ENCODE measurements around the gene SPNS3.

The SPNS3 gene

GRCh38 chr17:4534515-4534914 lies 100.8 kb downstream of the SPNS3 start:
- H3K27ac ChIP-seq, result no peak overlapping the region
- peaks cover 0 to 19% (median 11%) of the 10 kb centered on the region in 3 donors for H3K36me3 ChIP-seq
- TF ChIP-seq, protein P1, sequence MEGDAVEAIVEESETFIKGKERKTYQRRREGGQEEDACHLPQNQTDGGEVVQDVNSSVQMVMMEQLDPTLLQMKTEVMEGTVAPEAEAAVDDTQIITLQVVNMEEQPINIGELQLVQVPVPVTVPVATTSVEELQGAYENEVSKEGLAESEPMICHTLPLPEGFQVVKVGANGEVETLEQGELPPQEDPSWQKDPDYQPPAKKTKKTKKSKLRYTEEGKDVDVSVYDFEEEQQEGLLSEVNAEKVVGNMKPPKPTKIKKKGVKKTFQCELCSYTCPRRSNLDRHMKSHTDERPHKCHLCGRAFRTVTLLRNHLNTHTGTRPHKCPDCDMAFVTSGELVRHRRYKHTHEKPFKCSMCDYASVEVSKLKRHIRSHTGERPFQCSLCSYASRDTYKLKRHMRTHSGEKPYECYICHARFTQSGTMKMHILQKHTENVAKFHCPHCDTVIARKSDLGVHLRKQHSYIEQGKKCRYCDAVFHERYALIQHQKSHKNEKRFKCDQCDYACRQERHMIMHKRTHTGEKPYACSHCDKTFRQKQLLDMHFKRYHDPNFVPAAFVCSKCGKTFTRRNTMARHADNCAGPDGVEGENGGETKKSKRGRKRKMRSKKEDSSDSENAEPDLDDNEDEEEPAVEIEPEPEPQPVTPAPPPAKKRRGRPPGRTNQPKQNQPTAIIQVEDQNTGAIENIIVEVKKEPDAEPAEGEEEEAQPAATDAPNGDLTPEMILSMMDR (IDR thresholded peaks at IDR 0.05), result no peak
- no peak for DNase-seq
- intact Hi-C loops (cut with DNase I; ENCODE audit: low total_unique reads), result loop anchor here (5.0 kb wide), 1 partner anchor 692 kb away; no protein-coding TSS in a partner anchor
- peaks cover 0 to 6% of the 10 kb centered on the region in 2 donors for H3K27me3 ChIP-seq
- peaks cover 10 to 50% (median 32%) of the 10 kb centered on the region in 4 donors for H3K4me1 ChIP-seq
- H3K4me3 ChIP-seq, result no peak overlapping the region
- H3K9me3 ChIP-seq, result no peaks in the 10 kb centered on the region

- H3K9me3 ChIP-seq, result no peaks in the 10 kb centered on the region
- no peak overlapping the region for H3K4me3 ChIP-seq
- DNase-seq, result no peak
- intact Hi-C loops (cut with DNase I; ENCODE audit: low total_unique reads), result loop anchor here (5.0 kb wide), 1 partner anchor 693 kb away; no protein-coding TSS in a partner anchor
- peaks cover 0 to 25% (median 17%) of the 10 kb centered on the region in 3 donors for H3K36me3 ChIP-seq
- TF ChIP-seq, protein P1 (IDR thresholded peaks at IDR 0.05), result no peak
- H3K27ac ChIP-seq, result no peak overlapping the region
- peaks cover 10 to 53% (median 32%) of the 10 kb centered on the region in 4 donors for H3K4me1 ChIP-seq
- H3K27me3 ChIP-seq, result peaks cover 0 to 6% of the 10 kb centered on the region in 2 donors
Measured at GRCh38 chr17:4534928-4535666, 101.4 kb downstream of the SPNS3 start.

- peaks cover 0 to 32% (median 24%) of the 10 kb centered on the region in 3 donors for H3K36me3 ChIP-seq
- intact Hi-C loops (cut with DNase I; ENCODE audit: low total_unique reads), result no loop called here
Measured at GRCh38 chr17:4535667-4536258, 102.0 kb downstream of the SPNS3 start.

GRCh38 chr17:4536259-4536741 lies 102.6 kb downstream of the SPNS3 start:
- Histone ChIP-seq H3K27ac (peak overlapping the region; percentile 58 to 77), H3K9me3 (no peaks in the 10 kb centered on the region), H3K4me1 (peaks cover 10 to 58% (median 32%) of the 10 kb centered on the region in 4 donors), H3K36me3 (peaks cover 0 to 37% (median 29%) of the 10 kb centered on the region in 3 donors), H3K4me3 (no peak overlapping the region), H3K27me3 (peaks cover 0 to 6% of the 10 kb centered on the region in 2 donors)
- no peak for DNase-seq
- intact Hi-C loops (cut with DNase I; ENCODE audit: low total_unique reads), result no loop called here
- TF ChIP-seq, protein P1 (IDR thresholded peaks at IDR 0.05), result no peak

More at GRCh38 chr17:4535667-4536258, 102.0 kb downstream of the SPNS3 start:
- Histone ChIP-seq H3K4me1 (peaks cover 10 to 58% (median 32%) of the 10 kb centered on the region in 4 donors), H3K27me3 (peaks cover 0 to 6% of the 10 kb centered on the region in 2 donors), H3K27ac (peak overlapping the region in 1 of 2 donors; percentile 77), H3K9me3 (no peaks in the 10 kb centered on the region), H3K4me3 (no peak overlapping the region)
- no peak for DNase-seq
- TF ChIP-seq, protein P1 (IDR thresholded peaks at IDR 0.05), result no peak

DNA sequence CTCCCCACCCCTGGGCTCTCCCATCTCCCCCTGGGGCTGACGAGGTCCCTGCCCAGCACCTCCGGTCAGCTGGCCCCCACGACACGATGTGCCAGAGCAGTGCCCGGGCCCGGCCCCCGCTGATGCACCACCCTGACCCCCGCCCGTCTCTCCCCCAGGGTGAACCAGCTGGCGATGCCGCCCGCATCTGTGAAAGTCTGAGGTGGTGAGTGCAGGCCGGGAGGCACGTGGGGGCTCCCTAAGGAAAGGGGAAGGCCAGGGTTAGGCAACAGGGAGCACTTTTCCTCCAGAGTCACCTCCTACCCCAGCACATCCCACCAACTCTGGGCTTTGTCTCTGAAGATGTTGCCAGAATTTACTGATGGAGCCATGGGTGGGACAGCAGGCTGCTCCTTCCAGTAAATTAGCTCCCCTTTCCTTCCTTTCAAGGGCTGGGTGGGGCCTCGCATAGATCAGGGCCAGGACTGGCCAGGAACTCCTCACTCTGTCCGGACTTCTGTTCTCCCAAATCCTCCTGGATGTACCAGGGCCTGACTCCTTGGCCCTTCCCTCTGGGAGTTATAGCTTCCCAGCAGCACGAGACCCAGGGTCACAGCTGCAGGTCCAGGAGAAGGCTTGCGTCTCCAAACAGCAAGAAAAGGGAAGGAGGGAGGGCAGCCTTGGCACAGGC lies 103.1 kb downstream of the SPNS3 start:
- no peaks in the 10 kb centered on the region for H3K9me3 ChIP-seq
- no peak overlapping the region for H3K4me3 ChIP-seq
- DNase-seq, result peak in 1 of 2 donors; percentile 66
- H3K36me3 ChIP-seq, result peaks cover 4 to 43% (median 34%) of the 10 kb centered on the region in 3 donors
- H3K27me3 ChIP-seq, result peaks cover 0 to 6% of the 10 kb centered on the region in 2 donors
- intact Hi-C loops (cut with DNase I; ENCODE audit: low total_unique reads), result no loop called here
- H3K27ac ChIP-seq, result peak overlapping the region; percentile 58 to 77
- H3K4me1 ChIP-seq, result peaks cover 10 to 62% (median 32%) of the 10 kb centered on the region in 4 donors
- TF ChIP-seq, protein P1 (IDR thresholded peaks at IDR 0.05), result no peak
